Measurements from ENCODE around the gene IGSF5.

GRCh38 chr21:39843483-39843882 lies 98.5 kb downstream of the IGSF5 start:
- TF ChIP-seq CTCF (conservative IDR thresholded peaks at IDR 0.05 in 1 of 2, IDR thresholded peaks at IDR 0.05 in 1 of 2; ENCODE audit: low read depth in 1 of 2, low read length in 2 of 2) (no peak), EZH2 (IDR thresholded peaks at IDR 0.05; ENCODE audit: low read length, missing control alignments) (no peak)

Data from fibroblast of lung (primary cell).